HS-27A (cell line): ENCODE results near the gene CASKIN1.
"Not testable (repeated sequence)": the region's sequence is repeated elsewhere in the genome, so short reads cannot be mapped to it uniquely, and the experiment has no call there.

ENCODE experiments used
- DNase-seq: peaks from one replicate; pipeline ENCODE4 v3.0.0-alpha.2; 2012; ENCODE audit warnings: low read depth, missing footprints

Gene CASKIN1

GRCh38 chr16:2135071-2135470, 61.3 kb downstream of the CASKIN1 start:
- not testable (repeated sequence) for DNase-seq

DNA sequence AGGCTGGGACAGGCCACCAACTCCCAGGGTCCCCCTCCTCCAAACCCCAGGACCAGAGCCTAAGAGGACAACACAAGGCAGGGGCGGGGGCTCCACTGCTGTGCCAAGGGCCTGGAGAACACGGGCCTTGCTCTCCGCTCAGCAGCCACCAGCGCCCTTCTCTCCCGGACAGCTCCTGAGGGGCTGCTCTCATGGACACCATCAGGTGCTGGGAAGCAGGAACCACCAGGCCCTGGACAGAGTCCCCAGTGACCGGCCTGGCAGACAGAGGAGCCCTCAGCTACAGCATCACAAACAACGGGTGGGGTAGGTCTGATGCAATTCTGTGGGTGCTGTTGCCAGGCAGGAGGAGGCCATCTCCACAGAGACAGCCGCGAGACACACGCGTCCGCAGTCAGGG, 62.6 kb downstream of the CASKIN1 start:
- not testable (repeated sequence) for DNase-seq

DNA sequence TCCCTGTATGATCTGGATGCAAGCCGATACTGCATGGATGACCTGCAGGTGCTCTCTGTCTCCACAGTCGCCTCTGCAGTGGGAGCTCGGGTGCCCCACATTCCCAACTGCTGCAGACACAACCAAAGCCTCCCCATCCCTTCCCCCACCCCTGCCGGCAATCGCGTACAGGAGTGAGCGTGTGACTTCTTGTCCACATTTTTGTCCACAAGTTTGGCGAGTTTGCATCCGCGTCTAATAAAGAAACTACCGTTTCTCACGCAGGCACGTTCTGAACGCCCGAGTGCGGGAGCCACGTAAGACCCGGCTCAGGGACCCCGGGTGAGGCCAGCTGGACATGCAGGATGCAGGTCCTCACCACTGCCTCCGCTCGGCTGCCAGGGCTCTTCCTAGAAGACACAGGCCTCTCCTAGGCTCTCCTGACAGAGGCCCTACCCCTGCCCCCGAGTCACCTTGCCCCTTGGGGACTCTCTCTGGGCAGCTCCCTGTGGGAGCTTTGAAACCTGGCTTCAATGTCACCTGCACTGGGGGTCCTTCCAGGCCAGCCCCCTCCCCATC, 66.4 kb downstream of the CASKIN1 start:
- not testable (repeated sequence) for DNase-seq

- not testable (repeated sequence) for DNase-seq
Measured at GRCh38 chr16:2129251-2129650, 67.2 kb downstream of the CASKIN1 start.

DNA sequence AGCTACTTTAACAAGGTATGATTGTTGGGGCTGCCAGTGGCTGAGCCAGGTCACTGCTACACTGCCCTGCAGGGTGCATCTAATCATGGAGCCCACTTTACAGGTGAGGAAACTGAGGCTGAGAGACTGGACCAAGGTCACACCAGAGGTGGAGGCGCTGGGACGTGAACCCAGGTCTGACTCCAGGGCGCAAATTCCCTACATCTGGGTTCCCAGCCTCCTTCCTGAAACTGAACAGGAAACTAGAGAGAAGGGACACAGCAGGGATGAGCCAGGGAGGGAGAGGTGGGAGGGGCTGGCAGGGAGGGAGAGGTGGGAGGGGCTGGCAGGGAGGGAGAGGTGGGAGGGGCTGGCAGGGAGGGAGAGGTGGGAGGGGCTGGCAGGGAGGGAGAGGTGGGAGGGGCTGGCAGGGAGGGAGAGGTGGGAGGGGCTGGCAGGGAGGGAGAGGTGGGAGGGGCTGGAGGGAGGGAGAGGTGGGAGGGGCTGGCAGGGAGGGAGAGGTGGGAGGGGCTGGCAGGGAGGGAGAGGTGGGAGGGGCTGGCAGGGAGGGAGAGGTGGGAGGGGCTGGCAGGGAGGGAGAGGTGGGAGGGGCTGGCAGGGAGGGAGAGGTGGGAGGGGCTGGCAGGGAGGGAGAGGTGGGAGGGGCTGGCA, 68.7 kb downstream of the CASKIN1 start:
- not testable (repeated sequence) for DNase-seq
